GM23338 (cell line): Measurements from ENCODE around the gene FAM241A.

Experiments used
- CREB1 ChIP-seq: fragments of 250-450 bp; sonication (Bioruptor Pico); IDR thresholded peaks from 2 replicates; pipeline ENCODE4 v1.5.0; 2020; ENCODE audit warnings: low read depth, mild to moderate bottlenecking, moderate library complexity
- ETS1 ChIP-seq: IDR thresholded peaks from 2 replicates; pipeline ENCODE4 v1.6.1; 2016; ENCODE audit warnings: antibody characterized with exemption
- EZH2 ChIP-seq: fragments of 200-600 bp; sonication (generic); IDR thresholded peaks from one replicate; pipeline ENCODE4 v1.8.0; 2017; ENCODE audit warnings: antibody characterized with exemption, mild to moderate bottlenecking, low read depth; ENCODE audit not compliant: unreplicated experiment
- EZH2phosphoT487 ChIP-seq: fragments of 200-600 bp; sonication (generic); IDR thresholded peaks from one replicate; pipeline ENCODE4 v1.8.1; 2018; ENCODE audit warnings: antibody characterized with exemption; ENCODE audit not compliant: unreplicated experiment
- JUNB ChIP-seq: IDR thresholded peaks from one replicate; pipeline ENCODE4 v1.6.1; 2016; ENCODE audit warnings: antibody characterized with exemption; ENCODE audit not compliant: unreplicated experiment
- POLR2AphosphoS5 ChIP-seq: IDR thresholded peaks from 2 replicates; pipeline ENCODE4 v1.6.1; 2016; ENCODE audit warnings: antibody characterized with exemption, low read depth
- REST ChIP-seq: IDR thresholded peaks from one replicate; pipeline ENCODE4 v1.6.1; 2018; ENCODE audit warnings: antibody characterized with exemption; ENCODE audit not compliant: unreplicated experiment
- TF ChIP-seq, protein P1 (sequence below), 2 experiments: fragments of 200-600 bp in 1 of 2; sonication (generic) in 1 of 2; conservative IDR thresholded peaks; 2 replicates each; pipeline versions ENCODE4 v1.5.1 to v1.6.1; 2016 to 2017; ENCODE audit warnings: antibody characterized with exemption in 2 of 2, low read depth in 2 of 2, mild to moderate bottlenecking in 2 of 2, moderate library complexity in 1 of 2

DNA sequence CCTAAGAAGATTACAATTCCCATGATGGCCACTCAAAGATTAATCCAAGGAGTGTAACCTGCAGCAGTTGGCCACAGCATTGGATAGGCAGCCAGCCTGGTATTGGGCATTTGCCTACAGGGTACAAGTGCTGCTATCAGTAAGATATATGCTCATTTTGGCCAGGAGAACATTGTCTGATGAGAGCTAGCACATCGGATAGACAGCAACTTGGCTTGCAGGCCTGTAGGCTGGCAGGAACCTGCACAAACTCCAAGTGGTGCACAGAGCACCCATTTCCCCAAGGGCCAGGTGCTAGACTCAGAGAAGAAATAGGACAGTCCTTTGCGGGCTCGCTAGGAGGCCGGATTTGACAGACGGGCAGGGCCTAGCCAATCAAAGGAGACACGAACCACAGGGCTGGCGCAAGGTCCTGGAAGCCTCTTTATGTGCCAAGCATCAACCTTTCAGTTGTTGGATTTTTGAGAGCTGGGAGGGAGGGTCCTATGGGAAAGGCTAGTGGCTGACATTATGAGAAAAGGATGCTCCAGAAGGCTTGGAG, 74.6 kb downstream of the FAM241A start:
- TF ChIP-seq, protein P1, sequence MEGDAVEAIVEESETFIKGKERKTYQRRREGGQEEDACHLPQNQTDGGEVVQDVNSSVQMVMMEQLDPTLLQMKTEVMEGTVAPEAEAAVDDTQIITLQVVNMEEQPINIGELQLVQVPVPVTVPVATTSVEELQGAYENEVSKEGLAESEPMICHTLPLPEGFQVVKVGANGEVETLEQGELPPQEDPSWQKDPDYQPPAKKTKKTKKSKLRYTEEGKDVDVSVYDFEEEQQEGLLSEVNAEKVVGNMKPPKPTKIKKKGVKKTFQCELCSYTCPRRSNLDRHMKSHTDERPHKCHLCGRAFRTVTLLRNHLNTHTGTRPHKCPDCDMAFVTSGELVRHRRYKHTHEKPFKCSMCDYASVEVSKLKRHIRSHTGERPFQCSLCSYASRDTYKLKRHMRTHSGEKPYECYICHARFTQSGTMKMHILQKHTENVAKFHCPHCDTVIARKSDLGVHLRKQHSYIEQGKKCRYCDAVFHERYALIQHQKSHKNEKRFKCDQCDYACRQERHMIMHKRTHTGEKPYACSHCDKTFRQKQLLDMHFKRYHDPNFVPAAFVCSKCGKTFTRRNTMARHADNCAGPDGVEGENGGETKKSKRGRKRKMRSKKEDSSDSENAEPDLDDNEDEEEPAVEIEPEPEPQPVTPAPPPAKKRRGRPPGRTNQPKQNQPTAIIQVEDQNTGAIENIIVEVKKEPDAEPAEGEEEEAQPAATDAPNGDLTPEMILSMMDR (conservative IDR thresholded peaks at IDR 0.05; ENCODE audit: low read depth in 2 of 2): no peak
- TF ChIP-seq REST: no peak
- no peak for TF ChIP-seq ETS1
- no peak for TF ChIP-seq JUNB
- no peak for TF ChIP-seq CREB1 (CRISPR knock-in tag)
- no peak for TF ChIP-seq POLR2AphosphoS5
- no peak for TF ChIP-seq EZH2
- no peak for TF ChIP-seq EZH2phosphoT487
